Measurements from ENCODE around the gene VMA21.

VMA21 gene

GRCh38 chrX:151396825-151397740 lies at the start of gene VMA21:
Gene VMA21 (plus strand): TSS chrX:151397206. CDS start chrX:151397309, 103 bp downstream.
- FAIRE-seq (no peak), DNase-seq (ENCODE audit: insufficient read length, low spot score) (peak; percentile 56)
- peak; percentile 58 for TF ChIP-seq POLR2A (IDR thresholded peaks at IDR 0.05; ENCODE audit: low read depth, low read length)

- DNase-seq (ENCODE audit: insufficient read length, low spot score) (no peak), FAIRE-seq (no peak)
- TF ChIP-seq POLR2A (IDR thresholded peaks at IDR 0.05; ENCODE audit: low read depth, low read length) = no peak
Observed at GRCh38 chrX:151359341-151359740, 37.7 kb upstream of the VMA21 start.

- FAIRE-seq (no peak), DNase-seq (ENCODE audit: insufficient read length, low spot score) (peak; percentile 22)
- no peak for TF ChIP-seq POLR2A (IDR thresholded peaks at IDR 0.05; ENCODE audit: low read depth, low read length)
Observed at GRCh38 chrX:151359931-151360871, 36.8 kb upstream of the VMA21 start.

GRCh38 chrX:151363316-151363715 lies 33.7 kb upstream of the VMA21 start:
- no peak for TF ChIP-seq POLR2A (IDR thresholded peaks at IDR 0.05; ENCODE audit: low read depth, low read length)
- DNase-seq (ENCODE audit: insufficient read length, low spot score) (no peak), FAIRE-seq (no peak)

- TF ChIP-seq POLR2A (IDR thresholded peaks at IDR 0.05; ENCODE audit: low read depth, low read length) = no peak
- FAIRE-seq = no peak
- no peak for DNase-seq (ENCODE audit: insufficient read length, low spot score)
Observed at GRCh38 chrX:151365579-151365978, 31.4 kb upstream of the VMA21 start.

GRCh38 chrX:151370906-151371305 lies 26.1 kb upstream of the VMA21 start:
- no peak for FAIRE-seq
- no peak for TF ChIP-seq POLR2A (IDR thresholded peaks at IDR 0.05; ENCODE audit: low read depth, low read length)

GRCh38 chrX:151384807-151385206 lies 12.2 kb upstream of the VMA21 start:
- DNase-seq (ENCODE audit: insufficient read length, low spot score) (no peak), FAIRE-seq (no peak)
- TF ChIP-seq POLR2A (IDR thresholded peaks at IDR 0.05; ENCODE audit: low read depth, low read length) = no peak

More at GRCh38 chrX:151370906-151371305, 26.1 kb upstream of the VMA21 start:
- no peak for DNase-seq (ENCODE audit: insufficient read length, low spot score)

- no peak for DNase-seq (ENCODE audit: insufficient read length, low spot score)
- TF ChIP-seq POLR2A (IDR thresholded peaks at IDR 0.05; ENCODE audit: low read depth, low read length) = no peak
- no peak for FAIRE-seq
Observed at GRCh38 chrX:151386838-151387459, 10.1 kb upstream of the VMA21 start.

GRCh38 chrX:151391722-151392121 lies 5.3 kb upstream of the VMA21 start:
- DNase-seq (ENCODE audit: insufficient read length, low spot score) (no peak), FAIRE-seq (no peak)
- no peak for TF ChIP-seq POLR2A (IDR thresholded peaks at IDR 0.05; ENCODE audit: low read depth, low read length)

- no peak for FAIRE-seq
- TF ChIP-seq POLR2A (IDR thresholded peaks at IDR 0.05; ENCODE audit: low read depth, low read length) = no peak
- DNase-seq (ENCODE audit: insufficient read length, low spot score) = no peak
Observed at GRCh38 chrX:151393514-151393913, 3.5 kb upstream of the VMA21 start.

- FAIRE-seq (peak; percentile 27), DNase-seq (ENCODE audit: insufficient read length, low spot score) (no peak)
- TF ChIP-seq POLR2A (IDR thresholded peaks at IDR 0.05; ENCODE audit: low read depth, low read length) = no peak
Observed at GRCh38 chrX:151396042-151396824, 773 bp upstream of the VMA21 start.

- no peak for FAIRE-seq
- DNase-seq (ENCODE audit: insufficient read length, low spot score) = no peak
- no peak for TF ChIP-seq POLR2A (IDR thresholded peaks at IDR 0.05; ENCODE audit: low read depth, low read length)
Observed at GRCh38 chrX:151397741-151398070, 700 bp downstream of the VMA21 start.

GRCh38 chrX:151398346-151398745 lies 1.3 kb downstream of the VMA21 start:
- DNase-seq (ENCODE audit: insufficient read length, low spot score) (no peak), FAIRE-seq (no peak)
- TF ChIP-seq POLR2A (IDR thresholded peaks at IDR 0.05; ENCODE audit: low read depth, low read length) = no peak
